Testis (tissue), 3 donors: ENCODE results near the gene PARP8. TPM values are rescaled to one million over a fixed set of nuclear protein-coding genes. Genes with fewer than 3 reads are reported as not detected.

Experiments used
- DNase-seq: peaks from one replicate; pipeline ENCODE4 v3.0.0-alpha.2; 2019
- H3K27ac ChIP-seq, 2 donors: fragments of 200-600 bp; sonication (generic); one replicate each; pipeline ENCODE4 v1.5.1; 2019
- H3K27me3 ChIP-seq: fragments of 200-600 bp; sonication (generic); one replicate; pipeline ENCODE4 v1.5.1; 2019
- H3K36me3 ChIP-seq: fragments of 200-600 bp; sonication (generic); one replicate; pipeline ENCODE4 v1.5.1; 2017; ENCODE audit warnings: low read depth; ENCODE audit errors: missing control alignments
- H3K4me1 ChIP-seq: fragments of 200-600 bp; sonication (generic); one replicate; pipeline ENCODE4 v1.5.1; 2019
- H3K4me3 ChIP-seq, 2 donors: fragments of 200-600 bp; sonication (generic); one replicate each; pipeline ENCODE4 v1.5.1; 2017 to 2019
- H3K9me3 ChIP-seq: fragments of 200-600 bp; sonication (generic); one replicate; pipeline ENCODE4 v1.5.1; 2017
- POLR2A ChIP-seq: fragments of 450-650 bp; IDR thresholded peaks from one replicate; pipeline ENCODE4 v1.6.1; 2017; ENCODE audit warnings: antibody characterized with exemption, mild to moderate bottlenecking, moderate library complexity
- WGBS, 2 donors: methylation state at CpG; one replicate each; pipeline ENCODE4 v1.1.5; 2018; 5-methylcytosine and 5-hydroxymethylcytosine counted together
- intact Hi-C: fragments of 100-400 bp; cut with DNase I; formaldehyde crosslinking; loops from one replicate; pipeline ENCODE4 v1.15.1; 2023; ENCODE audit warnings: low total_unique reads
- polyA plus RNA-seq: library from polyadenylated mRNA; stranded (reverse); fragments of 350-450 nt; fragmentation: Illumina TruSeq; extraction: RNeasy Lipid Tissue Mini Kit (QIAGEN cat#74804); gene quantifications from one replicate; pipeline ENCODE4 v1.2.3, GENCODE V29; 2014; ENCODE audit warnings: low read depth, low replicate concordance; ENCODE audit not compliant: insufficient read depth
- total RNA-seq, 2 donors: library from RNA; depleted of rRNA; stranded (reverse); fragments of >200 nt; gene quantifications; one replicate each; pipeline ENCODE4 v1.2.3, GENCODE V29; 2016
- TF ChIP-seq, protein P1 (sequence below), 3 experiments: fragments of 450-650 bp in 2 of 3; fragments of 200-600 bp in 1 of 3; sonication (generic) in 1 of 3; IDR thresholded peaks; one replicate each; pipeline ENCODE4 v1.5.1; 2016 to 2019; ENCODE audit warnings: antibody characterized with exemption in 3 of 3, mild to moderate bottlenecking in 2 of 3, moderate library complexity in 1 of 3

PARP8 gene
- total and polyA plus RNA-seq, 3 donors from 2014 or later = 14.4 to 24.3 (median 18.0) TPM

DNA sequence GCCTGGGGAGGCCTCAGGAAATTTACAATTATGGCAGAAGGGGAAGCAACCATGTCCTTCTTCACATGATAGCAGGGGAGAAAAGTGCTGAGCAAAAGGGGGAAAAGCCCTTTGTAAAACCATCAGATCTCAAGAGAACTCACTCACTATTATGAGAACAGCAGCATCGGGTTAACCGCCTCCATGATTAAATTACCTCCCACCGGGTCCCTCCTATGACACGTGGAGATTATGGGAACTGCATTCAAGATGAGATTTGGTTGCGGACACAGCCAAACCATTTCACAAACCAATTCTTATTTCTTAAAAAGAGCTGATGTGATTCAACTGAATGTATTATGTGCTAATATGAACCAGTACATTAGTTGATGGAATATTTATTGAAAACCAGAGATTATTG, 63.9 kb downstream of the PARP8 start:
- WGBS, 2 donors = 82 to 87% methylated on average over 5 of the region's 5 CpGs
- no peak for DNase-seq
- Histone ChIP-seq H3K27ac (no peak overlapping the region), H3K9me3 (no peaks in the 10 kb centered on the region), H3K4me1 (no peaks in the 10 kb centered on the region), H3K27me3 (no peaks in the 10 kb centered on the region), H3K36me3 (no peaks in the 10 kb centered on the region), H3K4me3 (no peak overlapping the region)
- TF ChIP-seq, protein P1, sequence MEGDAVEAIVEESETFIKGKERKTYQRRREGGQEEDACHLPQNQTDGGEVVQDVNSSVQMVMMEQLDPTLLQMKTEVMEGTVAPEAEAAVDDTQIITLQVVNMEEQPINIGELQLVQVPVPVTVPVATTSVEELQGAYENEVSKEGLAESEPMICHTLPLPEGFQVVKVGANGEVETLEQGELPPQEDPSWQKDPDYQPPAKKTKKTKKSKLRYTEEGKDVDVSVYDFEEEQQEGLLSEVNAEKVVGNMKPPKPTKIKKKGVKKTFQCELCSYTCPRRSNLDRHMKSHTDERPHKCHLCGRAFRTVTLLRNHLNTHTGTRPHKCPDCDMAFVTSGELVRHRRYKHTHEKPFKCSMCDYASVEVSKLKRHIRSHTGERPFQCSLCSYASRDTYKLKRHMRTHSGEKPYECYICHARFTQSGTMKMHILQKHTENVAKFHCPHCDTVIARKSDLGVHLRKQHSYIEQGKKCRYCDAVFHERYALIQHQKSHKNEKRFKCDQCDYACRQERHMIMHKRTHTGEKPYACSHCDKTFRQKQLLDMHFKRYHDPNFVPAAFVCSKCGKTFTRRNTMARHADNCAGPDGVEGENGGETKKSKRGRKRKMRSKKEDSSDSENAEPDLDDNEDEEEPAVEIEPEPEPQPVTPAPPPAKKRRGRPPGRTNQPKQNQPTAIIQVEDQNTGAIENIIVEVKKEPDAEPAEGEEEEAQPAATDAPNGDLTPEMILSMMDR (IDR thresholded peaks at IDR 0.05) = no peak
- TF ChIP-seq POLR2A = no peak
- intact Hi-C loops = no loop called here

DNA sequence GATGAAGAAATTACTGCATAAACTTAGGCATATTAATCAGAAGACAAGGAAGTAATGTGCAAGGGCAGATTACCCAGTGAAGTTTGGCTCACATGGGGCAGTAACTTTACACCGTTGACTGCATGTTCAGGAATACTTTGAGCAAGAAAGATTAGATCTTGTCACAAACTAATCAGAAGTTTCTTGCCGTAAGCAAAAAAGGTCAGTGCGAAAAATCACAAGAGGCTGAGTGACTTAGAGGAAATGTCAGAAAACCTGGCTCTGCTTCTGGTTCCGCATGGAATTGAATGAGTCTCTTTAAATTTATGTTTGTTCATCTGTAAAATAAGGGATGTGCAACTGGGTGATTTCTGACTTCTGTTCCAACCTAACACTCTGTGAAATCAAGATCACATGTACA, 64.4 kb downstream of the PARP8 start:
- intact Hi-C loops = no loop called here
- no peak overlapping the region for H3K27ac ChIP-seq
- TF ChIP-seq, protein P1 (IDR thresholded peaks at IDR 0.05) = no peak
- no peak for TF ChIP-seq POLR2A

DNA sequence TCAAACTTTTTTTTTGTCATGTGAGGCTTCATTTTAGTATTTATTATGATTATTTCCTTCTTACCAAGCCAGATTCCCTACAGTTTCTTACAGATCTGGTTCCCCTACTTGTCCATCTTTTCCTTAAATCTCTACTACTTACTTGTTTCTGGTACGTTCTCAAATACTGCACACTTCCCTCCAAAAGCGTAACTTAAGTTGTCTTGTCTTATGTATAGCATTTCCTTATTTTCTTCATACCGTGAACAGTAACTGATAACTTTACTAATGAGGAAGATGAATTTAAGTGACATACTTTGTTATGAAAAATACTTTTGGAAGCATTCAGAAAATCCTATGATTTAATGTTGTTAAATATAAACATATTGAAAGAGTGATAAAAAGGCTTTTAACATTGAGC, 67.3 kb downstream of the PARP8 start:
- Histone ChIP-seq H3K4me3 (no peak overlapping the region), H3K36me3 (no peaks in the 10 kb centered on the region), H3K4me1 (no peaks in the 10 kb centered on the region), H3K27me3 (no peaks in the 10 kb centered on the region), H3K9me3 (no peaks in the 10 kb centered on the region), H3K27ac (no peak overlapping the region)
- DNase-seq = no peak
- WGBS, 2 donors = 86 to 88% methylated on average over 3 of the region's 3 CpGs
- TF ChIP-seq POLR2A = no peak
- TF ChIP-seq, protein P1 (IDR thresholded peaks at IDR 0.05) = no peak
- intact Hi-C loops = no loop called here

More for the DNA sequence above, 64.4 kb downstream of the PARP8 start:
- Histone ChIP-seq H3K9me3 (no peaks in the 10 kb centered on the region), H3K36me3 (no peaks in the 10 kb centered on the region), H3K27me3 (no peaks in the 10 kb centered on the region), H3K4me1 (no peaks in the 10 kb centered on the region), H3K4me3 (no peak overlapping the region)
- 79 to 89% methylated on average over 4 of the region's 4 CpGs for WGBS, 2 donors
- no peak for DNase-seq

DNA sequence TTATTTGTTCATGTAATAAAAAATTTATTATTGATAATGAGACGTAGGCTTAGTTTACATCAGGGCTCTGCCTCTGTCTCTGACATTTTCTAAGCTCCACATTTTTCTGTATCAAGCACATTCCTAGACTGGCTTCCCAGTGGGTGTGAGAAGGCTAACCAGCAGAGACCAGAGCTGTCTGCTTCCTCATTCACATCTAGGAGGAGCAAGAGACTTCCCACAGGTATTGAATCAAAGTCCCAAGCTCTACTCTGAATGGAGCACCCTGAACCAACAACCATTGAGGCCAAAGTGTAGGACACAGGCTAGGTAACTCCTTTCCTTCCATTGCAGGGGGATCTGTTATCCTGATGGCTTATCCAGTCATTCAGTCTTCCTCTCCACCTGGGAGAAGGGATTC, 72.4 kb downstream of the PARP8 start:
- intact Hi-C loops = no loop called here

DNA sequence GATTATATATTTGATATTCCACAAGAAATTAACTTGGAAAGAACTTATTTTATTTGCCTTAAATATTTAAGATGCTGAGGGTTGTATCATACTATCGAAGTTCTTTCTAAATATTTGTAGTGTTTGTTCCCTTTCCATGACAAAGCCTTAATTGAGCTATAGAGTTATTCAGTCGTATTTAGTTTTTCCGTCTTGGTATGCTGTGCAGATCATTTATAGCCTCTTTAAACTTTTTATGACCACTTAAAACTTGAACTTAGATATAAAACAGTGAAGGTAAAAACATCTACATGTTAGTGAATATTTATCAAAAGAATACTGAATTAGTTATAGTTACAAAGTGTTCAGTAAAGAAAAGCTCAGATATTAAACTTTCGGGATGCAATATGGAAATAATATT, 74.4 kb downstream of the PARP8 start:
- Histone ChIP-seq H3K9me3 (no peaks in the 10 kb centered on the region), H3K36me3 (no peaks in the 10 kb centered on the region), H3K4me1 (peaks cover 2% of the 10 kb centered on the region), H3K27ac (no peak overlapping the region), H3K4me3 (no peak overlapping the region), H3K27me3 (no peaks in the 10 kb centered on the region)
- 93% methylated on average over 4 of the region's 4 CpGs for WGBS, 2 donors
- intact Hi-C loops = no loop called here
- TF ChIP-seq, protein P1 (IDR thresholded peaks at IDR 0.05) = no peak
- DNase-seq = no peak

More for the DNA sequence above, 72.4 kb downstream of the PARP8 start:
- no peak overlapping the region for H3K4me3 ChIP-seq
- TF ChIP-seq POLR2A = no peak
- TF ChIP-seq, protein P1 (IDR thresholded peaks at IDR 0.05) = no peak
- no peaks in the 10 kb centered on the region for H3K27me3 ChIP-seq
- H3K9me3 ChIP-seq = no peaks in the 10 kb centered on the region
- WGBS, 2 donors = 76 to 81% methylated on average over 1 of the region's 1 CpG
- H3K36me3 ChIP-seq = no peaks in the 10 kb centered on the region
- DNase-seq = no peak
- no peak overlapping the region for H3K27ac ChIP-seq
- H3K4me1 ChIP-seq = no peaks in the 10 kb centered on the region
